Suprapubic skin (tissue), 4 donors: ENCODE results near the gene ABHD12B.

Experiments
- CTCF ChIP-seq, 2 donors: fragments of 200-600 bp in 1 of 2; fragments of 450-650 bp in 1 of 2; sonication (generic) in 1 of 2; IDR thresholded peaks; one replicate each; pipeline ENCODE4 v1.5.1; 2016 to 2019; ENCODE audit warnings: antibody characterized with exemption in 2 of 2, mild to moderate bottlenecking in 1 of 2, moderate library complexity in 1 of 2
- EP300 ChIP-seq: sonication (generic); formaldehyde crosslinking; IDR thresholded peaks from one replicate; pipeline ENCODE4 v1.6.1; 2017; ENCODE audit warnings: antibody characterized with exemption
- POLR2A ChIP-seq, 2 donors: fragments of 450-650 bp; IDR thresholded peaks; one replicate each; pipeline ENCODE4 v1.6.1; 2017; ENCODE audit warnings: antibody characterized with exemption in 2 of 2, mild to moderate bottlenecking in 2 of 2, moderate library complexity in 2 of 2
- POLR2AphosphoS5 ChIP-seq, 3 donors: sonication (generic); formaldehyde crosslinking; IDR thresholded peaks; one replicate each; pipeline ENCODE4 v1.6.1; 2017; ENCODE audit warnings: antibody characterized with exemption in 3 of 3

GRCh38 chr14:50839691-50840090 is 32.2 kb upstream of the ABHD12B start:
- no peak for TF ChIP-seq EP300
- no peak for TF ChIP-seq POLR2A (IDR thresholded peaks at IDR 0.05)
- TF ChIP-seq CTCF (IDR thresholded peaks at IDR 0.05), result no peak
- TF ChIP-seq POLR2AphosphoS5 (IDR thresholded peaks at IDR 0.05), result no peak
